GM12878 (cell line): ENCODE data around the gene DUOX2. TPM values are rescaled to one million over a fixed set of nuclear protein-coding genes. Genes with fewer than 3 reads are reported as not detected.

Experiments
- ATAC-seq: fragments of 200-7000 bp; cut with Tn5 transposase; 3 replicates; pipeline ENCODE4 v1.9.1; 2020; ENCODE audit warnings: mild to moderate bottlenecking, moderate library complexity
- BruUV-seq: library from RNA; stranded (reverse); fragments of 400-500 nt; replicated peaks from 2 replicates; lab custom pipeline; 2021; lab: Mats Ljungman, UMichigan
- CTCF ChIA-PET: fragments of 300-600 bp; sonication (Branson Sonifier 250); formaldehyde crosslinking; extraction: SDS; loops from one replicate; lab custom pipeline; 2021; ENCODE audit warnings: inconsistent platforms; lab: Yijun Ruan, JAX
- POLR2A ChIA-PET: fragments of 350-600 bp; formaldehyde crosslinking; extraction: SDS; loops from one replicate; lab custom pipeline; 2021; ENCODE audit warnings: inconsistent platforms; lab: Charles Lee
- RAD21 ChIA-PET: fragments of 300-600 bp; sonication (Branson Sonifier 250); formaldehyde crosslinking; loops from one replicate; lab custom pipeline; 2023; ENCODE audit warnings: antibody characterized with exemption; ENCODE audit not compliant: unreplicated experiment; lab: Charles Lee
- SMC1A ChIA-PET: fragments of 300-600 bp; sonication (Branson Sonifier 250); formaldehyde crosslinking; loops from one replicate; lab custom pipeline; 2023; ENCODE audit not compliant: unreplicated experiment, uncharacterized antibody; lab: Charles Lee
- DNase-seq: peaks from one replicate; pipeline ENCODE4 v3.0.0-alpha.2; 2011; ENCODE audit warnings: low read depth, low spot score
- FAIRE-seq: peaks from 3 replicates; lab custom pipeline; 2011; peaks lifted over from hg19 to GRCh38; lab: Jason Lieb, UNC
- H2AFZ ChIP-seq: 2 replicates; pipeline ENCODE4 v1.6.0; 2011; ENCODE audit warnings: low read depth, low read length, control low read depth; ENCODE audit not compliant: control insufficient read depth
- H3K27ac ChIP-seq: 2 replicates; pipeline ENCODE4 v1.5.1; 2011; ENCODE audit warnings: control low read depth; ENCODE audit not compliant: control insufficient read depth, insufficient read depth
- H3K27me3 ChIP-seq, 2 experiments: replicated peaks in 1 of 2; 2 replicates each; pipeline versions ENCODE4 v1.6.0 to v1.6.1; 2011; ENCODE audit warnings: low read length in 1 of 2; ENCODE audit not compliant: control insufficient read depth in 2 of 2, insufficient read depth in 2 of 2
- H3K36me3 ChIP-seq, 2 experiments: 2 replicates each; pipeline ENCODE4 v1.5.1; 2011; ENCODE audit warnings: low read length in 1 of 2; ENCODE audit not compliant: control insufficient read depth in 2 of 2, insufficient read depth in 2 of 2
- H3K4me1 ChIP-seq: 2 replicates; pipeline ENCODE4 v1.6.1; 2011; ENCODE audit warnings: mild to moderate bottlenecking, low read length, moderate library complexity, mixed read lengths; ENCODE audit not compliant: control insufficient read depth, insufficient read depth
- H3K4me2 ChIP-seq: 2 replicates; pipeline ENCODE4 v1.6.0; 2011; ENCODE audit warnings: control low read depth; ENCODE audit not compliant: control insufficient read depth, insufficient read depth
- H3K4me3 ChIP-seq: fragments of 200-600 bp; sonication (generic); 2 replicates; pipeline ENCODE4 v1.5.1; 2016
- H3K79me2 ChIP-seq: 2 replicates; pipeline ENCODE4 v1.6.0; 2011; ENCODE audit warnings: low read length; ENCODE audit not compliant: control insufficient read depth, insufficient read depth
- H3K9ac ChIP-seq: 2 replicates; pipeline ENCODE4 v1.8.0; 2011; ENCODE audit warnings: low read length, control low read depth, mixed read lengths; ENCODE audit not compliant: control insufficient read depth, insufficient read depth
- H3K9me3 ChIP-seq: replicated peaks from 3 replicates; pipeline ENCODE4 v1.5.1; 2011; ENCODE audit warnings: mild to moderate bottlenecking, low read length; ENCODE audit not compliant: control insufficient read depth, insufficient read depth
- H4K20me1 ChIP-seq: 2 replicates; pipeline ENCODE4 v1.6.0; 2011; ENCODE audit not compliant: control insufficient read depth, insufficient read depth
- GATAD2B ChIP-seq: fragments of 450-650 bp; conservative IDR thresholded peaks from 2 replicates; pipeline ENCODE4 v1.6.1; 2017; ENCODE audit warnings: low read depth, mild to moderate bottlenecking, moderate library complexity
- IKZF1 ChIP-seq: fragments of 450-650 bp; conservative IDR thresholded peaks from 2 replicates; pipeline ENCODE4 v1.6.1; 2017; ENCODE audit warnings: antibody characterized with exemption, mild to moderate bottlenecking
- REST ChIP-seq: IDR thresholded peaks from 2 replicates; pipeline ENCODE4 v1.6.1; 2012; ENCODE audit warnings: mild to moderate bottlenecking, low read depth, low read length
- SP1 ChIP-seq: IDR thresholded peaks from one replicate; pipeline ENCODE4 v1.6.1; 2011; ENCODE audit warnings: low read depth, low read length
- ZNF274 ChIP-seq: IDR thresholded peaks from one replicate; pipeline ENCODE4 v1.8.0; 2011; ENCODE audit not compliant: insufficient read length, insufficient read depth
- WGBS: methylation state at CpG from one replicate; pipeline ENCODE4 v1.1.6; 2016; ENCODE audit warnings: low lambda C conversion rate; ENCODE audit not compliant: insufficient replicate concordance, insufficient coverage; ENCODE audit errors: missing lambda C conversion rate; 5-methylcytosine and 5-hydroxymethylcytosine counted together
- in situ Hi-C: fragments of 300-500 bp; cut with MboI; formaldehyde crosslinking; loops from 9 replicates; pipeline ENCODE4 v1.14.3; 2018; ENCODE audit warnings: mixed read lengths
- intact Hi-C: fragments of 100-400 bp; cut with micrococcal nuclease; formaldehyde crosslinking; loops from one replicate; pipeline ENCODE4 v1.14.2; 2022; ENCODE audit not compliant: unreplicated experiment
- polyA plus RNA-seq, 11 experiments: library from polyadenylated mRNA; depleted of rRNA in 4 of 11; unstranded in 6 of 11; stranded (reverse) in 5 of 11; fragments of >200 nt; fragmentation: Nextera tagmentation in 4 of 11; fragmentation: Illumina TruSeq in 1 of 11; extraction: Ambion mirVana in 4 of 11; extraction: Trizol in 1 of 11; gene quantifications; 1 replicate in 1 of 11; 2 replicates in 10 of 11; pipeline versions ENCODE4 v1.2.1 to v1.2.3, GENCODE V29; 2011 to 2016; ENCODE audit warnings: inconsistent platforms in 2 of 11, missing spikeins in 2 of 11, low read depth in 1 of 11
- total RNA-seq, 4 experiments: library from RNA; depleted of rRNA in 3 of 4; stranded (reverse); fragments of >200 nt in 3 of 4; fragmentation: Illumina TruSeq in 1 of 4; extraction: Trizol in 1 of 4; gene quantifications; 2 replicates each; pipeline versions ENCODE4 v1.2.1 to v1.2.3, GENCODE V29; 2013 to 2021

Gene DUOX2
- total and polyA plus RNA-seq, 10 of the 15 experiments (the other 5 are each of a cell fraction or from before 2014, with no cell fraction given): 0.05 TPM; not detected in 9

- TF ChIP-seq GATAD2B (no peak), REST (no peak), IKZF1 (no peak)
These were observed 3.5 kb upstream of the DUOX2 start (continued) for GRCh38 chr15:45117308-45118130.

- FAIRE-seq (no peak), DNase-seq (no peak), ATAC-seq (no peak)
- H3K4me1 ChIP-seq: no peaks in the 10 kb centered on the region; the same call in 1 of the 2 replicates
- CTCF ChIA-PET: interaction anchor here (1.1 kb wide), 1 partner anchor 47 kb away, joined by 3 read pairs; no protein-coding TSS in a partner anchor
- POLR2A ChIA-PET: no interaction called here
- H3K9me3 ChIP-seq: no peaks in the 10 kb centered on the region
- H3K4me3 ChIP-seq: no peak overlapping the region
- no peak overlapping the region for H3K27ac ChIP-seq
- H3K79me2 ChIP-seq: no peaks in the 10 kb centered on the region
- H2AFZ ChIP-seq: no peak overlapping the region
- H3K36me3 ChIP-seq: no peaks in the 10 kb centered on the region
- intact Hi-C loops (no loop called here), in situ Hi-C loops (loop anchor here (10.0 kb wide), 1 partner anchor 58 kb away; no protein-coding TSS in a partner anchor)
- SMC1A ChIA-PET: no interaction called here
- H4K20me1 ChIP-seq: no peaks in the 10 kb centered on the region
- WGBS: 28% methylated on average over 60 of the region's 65 CpGs
- BruUV-seq: no TSS peak
- peaks cover 24 to 39% of the 10 kb centered on the region in 2 experiments for H3K27me3 ChIP-seq
- no peak overlapping the region for H3K4me2 ChIP-seq
- TF ChIP-seq ZNF274 (no peak), SP1 (no peak)
- RAD21 ChIA-PET: no interaction called here
- no peak overlapping the region for H3K9ac ChIP-seq
These were observed 2.7 kb upstream of the DUOX2 start for GRCh38 chr15:45116482-45117307.
